SK-N-SH treated with all-trans-retinoic acid at 6 μM for 48 hours (cell line): ENCODE data around the gene PUM1.

Experiments
- ATAC-seq: fragments of 200-7000 bp; cut with Tn5 transposase; 3 replicates; pipeline ENCODE4 v1.9.1; 2020; ENCODE audit warnings: mild to moderate bottlenecking, moderate library complexity
- ARNTL ChIP-seq: fragments of 450-650 bp; formaldehyde crosslinking; IDR thresholded peaks from 2 replicates; pipeline ENCODE4 v1.5.0; 2020; ENCODE audit warnings: low read depth, mild to moderate bottlenecking, moderate library complexity, borderline replicate concordance
- BACH2 ChIP-seq: fragments of 250-450 bp; sonication (Bioruptor Pico); IDR thresholded peaks from 2 replicates; pipeline ENCODE4 v1.9.0; 2021; ENCODE audit warnings: mild to moderate bottlenecking, borderline replicate concordance
- CSDC2 ChIP-seq: fragments of 250-450 bp; sonication (Bioruptor Pico); IDR thresholded peaks from 2 replicates; pipeline ENCODE4 v1.5.0; 2020; ENCODE audit warnings: mild to moderate bottlenecking, moderate library complexity
- ESRRG ChIP-seq: fragments of 250-450 bp; sonication (Bioruptor Pico); IDR thresholded peaks from 2 replicates; pipeline ENCODE4 v1.6.1; 2021; ENCODE audit warnings: mild to moderate bottlenecking
- GLIS3 ChIP-seq: fragments of 250-450 bp; sonication (Bioruptor Pico); IDR thresholded peaks from 2 replicates; pipeline ENCODE4 v1.5.0; 2020; ENCODE audit warnings: mild to moderate bottlenecking, moderate library complexity
- ISL1 ChIP-seq: fragments of 250-450 bp; sonication (Bioruptor Pico); IDR thresholded peaks from 2 replicates; pipeline ENCODE4 v2.1.2; 2022; ENCODE audit warnings: mild to moderate bottlenecking, moderate library complexity
- OSR1 ChIP-seq: fragments of 250-450 bp; sonication (Bioruptor Pico); IDR thresholded peaks from 2 replicates; pipeline ENCODE4 v1.8.0; 2022; ENCODE audit warnings: moderate library complexity, mild to moderate bottlenecking, inconsistent platforms
- PPARA ChIP-seq: fragments of 250-450 bp; sonication (Bioruptor Pico); IDR thresholded peaks from 2 replicates; pipeline ENCODE4 v1.5.0; 2020; ENCODE audit warnings: mild to moderate bottlenecking, borderline replicate concordance
- TCF4 ChIP-seq: fragments of 250-450 bp; sonication (Bioruptor Pico); IDR thresholded peaks from 2 replicates; pipeline ENCODE4 v1.8.0; 2021; ENCODE audit warnings: mild to moderate bottlenecking, moderate library complexity, borderline replicate concordance
- TOX ChIP-seq: fragments of 250-450 bp; sonication (Bioruptor Pico); IDR thresholded peaks from 2 replicates; pipeline ENCODE4 v1.8.0; 2021; ENCODE audit warnings: mild to moderate bottlenecking, moderate library complexity, borderline replicate concordance
- ZC3H10 ChIP-seq: fragments of 250-450 bp; sonication (Bioruptor Pico); IDR thresholded peaks from 2 replicates; pipeline ENCODE4 v1.5.1; 2021; ENCODE audit warnings: mild to moderate bottlenecking, moderate library complexity
- ZFP3 ChIP-seq: fragments of 250-450 bp; sonication (Bioruptor Pico); IDR thresholded peaks from 2 replicates; pipeline ENCODE4 v1.5.0; 2020; ENCODE audit warnings: mild to moderate bottlenecking, moderate library complexity
- ZFP30 ChIP-seq: fragments of 450-650 bp; formaldehyde crosslinking; IDR thresholded peaks from 2 replicates; pipeline ENCODE4 v1.5.0; 2022; ENCODE audit warnings: mild to moderate bottlenecking, moderate library complexity
- ZNF70 ChIP-seq: fragments of 450-650 bp; formaldehyde crosslinking; IDR thresholded peaks from 2 replicates; pipeline ENCODE4 v1.5.0; 2020; ENCODE audit warnings: mild to moderate bottlenecking, moderate library complexity
- ZNF8 ChIP-seq: fragments of 450-650 bp; formaldehyde crosslinking; IDR thresholded peaks from 2 replicates; pipeline ENCODE4 v1.5.0; 2020; ENCODE audit warnings: mild to moderate bottlenecking, moderate library complexity
- TF ChIP-seq, protein P1 (sequence below): fragments of 250-450 bp; sonication (Bioruptor Pico); IDR thresholded peaks from 2 replicates; pipeline ENCODE4 v1.8.0; 2020; ENCODE audit warnings: mild to moderate bottlenecking, moderate library complexity, borderline replicate concordance
- TF ChIP-seq, protein P2 (sequence below): fragments of 250-450 bp; sonication (Bioruptor Pico); IDR thresholded peaks from 2 replicates; pipeline ENCODE4 v1.5.1; 2021; ENCODE audit warnings: mild to moderate bottlenecking, moderate library complexity
- TF ChIP-seq, protein P3 (sequence below): fragments of 250-450 bp; sonication (Bioruptor Pico); IDR thresholded peaks from 2 replicates; pipeline ENCODE4 v1.5.1; 2020; ENCODE audit warnings: low read depth, mild to moderate bottlenecking, moderate library complexity
- TF ChIP-seq, protein P4 (sequence below): fragments of 250-450 bp; sonication (Bioruptor Pico); IDR thresholded peaks from 2 replicates; pipeline ENCODE4 v1.8.0; 2021; ENCODE audit warnings: low read depth, mild to moderate bottlenecking, moderate library complexity, borderline replicate concordance
- TF ChIP-seq, protein P5 (sequence below): fragments of 250-450 bp; sonication (Bioruptor Pico); IDR thresholded peaks from 2 replicates; pipeline ENCODE4 v1.5.0; 2020; ENCODE audit warnings: mild to moderate bottlenecking, moderate library complexity

PUM1 gene

DNA sequence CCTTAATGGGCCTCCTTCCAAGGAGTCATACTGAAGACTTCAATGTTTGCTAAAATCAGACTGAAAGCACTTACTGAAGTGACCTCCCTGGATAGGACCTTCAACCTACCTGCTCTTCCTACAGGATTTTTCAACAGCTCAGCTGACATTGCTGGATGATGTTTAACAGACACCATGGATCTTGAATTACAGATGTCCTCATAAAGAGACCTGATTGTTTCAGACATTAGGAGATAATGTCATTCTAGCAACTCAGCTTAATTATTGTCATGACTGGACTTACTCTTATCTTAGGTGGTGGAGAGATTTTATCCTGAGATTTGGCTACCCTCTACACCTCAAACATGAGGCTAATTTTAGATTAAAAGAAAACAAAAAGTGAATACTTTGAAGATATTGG lies 83.1 kb downstream of the PUM1 start:
- TF ChIP-seq GLIS3 (no peak), PPARA (CRISPR knock-in tag) (no peak), ZNF8 (no peak), OSR1 (CRISPR knock-in tag) (no peak), ISL1 (CRISPR knock-in tag) (no peak), ZNF70 (CRISPR knock-in tag) (no peak), ZFP30 (CRISPR knock-in tag) (no peak), ZFP3 (CRISPR knock-in tag) (no peak), ARNTL (CRISPR knock-in tag) (no peak), CSDC2 (CRISPR knock-in tag) (no peak), BACH2 (CRISPR knock-in tag) (no peak), ZC3H10 (no peak), TCF4 (CRISPR knock-in tag) (no peak), ESRRG (CRISPR knock-in tag) (no peak), TOX (no peak)
- TF ChIP-seq, protein P1, sequence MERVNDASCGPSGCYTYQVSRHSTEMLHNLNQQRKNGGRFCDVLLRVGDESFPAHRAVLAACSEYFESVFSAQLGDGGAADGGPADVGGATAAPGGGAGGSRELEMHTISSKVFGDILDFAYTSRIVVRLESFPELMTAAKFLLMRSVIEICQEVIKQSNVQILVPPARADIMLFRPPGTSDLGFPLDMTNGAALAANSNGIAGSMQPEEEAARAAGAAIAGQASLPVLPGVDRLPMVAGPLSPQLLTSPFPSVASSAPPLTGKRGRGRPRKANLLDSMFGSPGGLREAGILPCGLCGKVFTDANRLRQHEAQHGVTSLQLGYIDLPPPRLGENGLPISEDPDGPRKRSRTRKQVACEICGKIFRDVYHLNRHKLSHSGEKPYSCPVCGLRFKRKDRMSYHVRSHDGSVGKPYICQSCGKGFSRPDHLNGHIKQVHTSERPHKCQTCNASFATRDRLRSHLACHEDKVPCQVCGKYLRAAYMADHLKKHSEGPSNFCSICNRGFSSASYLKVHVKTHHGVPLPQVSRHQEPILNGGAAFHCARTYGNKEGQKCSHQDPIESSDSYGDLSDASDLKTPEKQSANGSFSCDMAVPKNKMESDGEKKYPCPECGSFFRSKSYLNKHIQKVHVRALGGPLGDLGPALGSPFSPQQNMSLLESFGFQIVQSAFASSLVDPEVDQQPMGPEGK (CRISPR knock-in tag) = no peak
- TF ChIP-seq, protein P2, sequence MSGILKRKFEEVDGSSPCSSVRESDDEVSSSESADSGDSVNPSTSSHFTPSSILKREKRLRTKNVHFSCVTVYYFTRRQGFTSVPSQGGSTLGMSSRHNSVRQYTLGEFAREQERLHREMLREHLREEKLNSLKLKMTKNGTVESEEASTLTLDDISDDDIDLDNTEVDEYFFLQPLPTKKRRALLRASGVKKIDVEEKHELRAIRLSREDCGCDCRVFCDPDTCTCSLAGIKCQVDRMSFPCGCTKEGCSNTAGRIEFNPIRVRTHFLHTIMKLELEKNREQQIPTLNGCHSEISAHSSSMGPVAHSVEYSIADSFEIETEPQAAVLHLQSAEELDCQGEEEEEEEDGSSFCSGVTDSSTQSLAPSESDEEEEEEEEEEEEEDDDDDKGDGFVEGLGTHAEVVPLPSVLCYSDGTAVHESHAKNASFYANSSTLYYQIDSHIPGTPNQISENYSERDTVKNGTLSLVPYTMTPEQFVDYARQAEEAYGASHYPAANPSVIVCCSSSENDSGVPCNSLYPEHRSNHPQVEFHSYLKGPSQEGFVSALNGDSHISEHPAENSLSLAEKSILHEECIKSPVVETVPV = no peak
- TF ChIP-seq, protein P3, sequence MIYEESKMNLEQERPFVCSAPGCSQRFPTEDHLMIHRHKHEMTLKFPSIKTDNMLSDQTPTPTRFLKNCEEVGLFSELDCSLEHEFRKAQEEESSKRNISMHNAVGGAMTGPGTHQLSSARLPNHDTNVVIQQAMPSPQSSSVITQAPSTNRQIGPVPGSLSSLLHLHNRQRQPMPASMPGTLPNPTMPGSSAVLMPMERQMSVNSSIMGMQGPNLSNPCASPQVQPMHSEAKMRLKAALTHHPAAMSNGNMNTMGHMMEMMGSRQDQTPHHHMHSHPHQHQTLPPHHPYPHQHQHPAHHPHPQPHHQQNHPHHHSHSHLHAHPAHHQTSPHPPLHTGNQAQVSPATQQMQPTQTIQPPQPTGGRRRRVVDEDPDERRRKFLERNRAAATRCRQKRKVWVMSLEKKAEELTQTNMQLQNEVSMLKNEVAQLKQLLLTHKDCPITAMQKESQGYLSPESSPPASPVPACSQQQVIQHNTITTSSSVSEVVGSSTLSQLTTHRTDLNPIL (CRISPR knock-in tag) = no peak
- TF ChIP-seq, protein P4, sequence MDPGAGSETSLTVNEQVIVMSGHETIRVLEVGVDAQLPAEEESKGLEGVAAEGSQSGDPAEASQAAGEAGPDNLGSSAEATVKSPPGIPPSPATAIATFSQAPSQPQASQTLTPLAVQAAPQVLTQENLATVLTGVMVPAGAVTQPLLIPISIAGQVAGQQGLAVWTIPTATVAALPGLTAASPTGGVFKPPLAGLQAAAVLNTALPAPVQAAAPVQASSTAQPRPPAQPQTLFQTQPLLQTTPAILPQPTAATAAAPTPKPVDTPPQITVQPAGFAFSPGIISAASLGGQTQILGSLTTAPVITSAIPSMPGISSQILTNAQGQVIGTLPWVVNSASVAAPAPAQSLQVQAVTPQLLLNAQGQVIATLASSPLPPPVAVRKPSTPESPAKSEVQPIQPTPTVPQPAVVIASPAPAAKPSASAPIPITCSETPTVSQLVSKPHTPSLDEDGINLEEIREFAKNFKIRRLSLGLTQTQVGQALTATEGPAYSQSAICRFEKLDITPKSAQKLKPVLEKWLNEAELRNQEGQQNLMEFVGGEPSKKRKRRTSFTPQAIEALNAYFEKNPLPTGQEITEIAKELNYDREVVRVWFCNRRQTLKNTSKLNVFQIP (CRISPR knock-in tag) = no peak
- TF ChIP-seq, protein P5, sequence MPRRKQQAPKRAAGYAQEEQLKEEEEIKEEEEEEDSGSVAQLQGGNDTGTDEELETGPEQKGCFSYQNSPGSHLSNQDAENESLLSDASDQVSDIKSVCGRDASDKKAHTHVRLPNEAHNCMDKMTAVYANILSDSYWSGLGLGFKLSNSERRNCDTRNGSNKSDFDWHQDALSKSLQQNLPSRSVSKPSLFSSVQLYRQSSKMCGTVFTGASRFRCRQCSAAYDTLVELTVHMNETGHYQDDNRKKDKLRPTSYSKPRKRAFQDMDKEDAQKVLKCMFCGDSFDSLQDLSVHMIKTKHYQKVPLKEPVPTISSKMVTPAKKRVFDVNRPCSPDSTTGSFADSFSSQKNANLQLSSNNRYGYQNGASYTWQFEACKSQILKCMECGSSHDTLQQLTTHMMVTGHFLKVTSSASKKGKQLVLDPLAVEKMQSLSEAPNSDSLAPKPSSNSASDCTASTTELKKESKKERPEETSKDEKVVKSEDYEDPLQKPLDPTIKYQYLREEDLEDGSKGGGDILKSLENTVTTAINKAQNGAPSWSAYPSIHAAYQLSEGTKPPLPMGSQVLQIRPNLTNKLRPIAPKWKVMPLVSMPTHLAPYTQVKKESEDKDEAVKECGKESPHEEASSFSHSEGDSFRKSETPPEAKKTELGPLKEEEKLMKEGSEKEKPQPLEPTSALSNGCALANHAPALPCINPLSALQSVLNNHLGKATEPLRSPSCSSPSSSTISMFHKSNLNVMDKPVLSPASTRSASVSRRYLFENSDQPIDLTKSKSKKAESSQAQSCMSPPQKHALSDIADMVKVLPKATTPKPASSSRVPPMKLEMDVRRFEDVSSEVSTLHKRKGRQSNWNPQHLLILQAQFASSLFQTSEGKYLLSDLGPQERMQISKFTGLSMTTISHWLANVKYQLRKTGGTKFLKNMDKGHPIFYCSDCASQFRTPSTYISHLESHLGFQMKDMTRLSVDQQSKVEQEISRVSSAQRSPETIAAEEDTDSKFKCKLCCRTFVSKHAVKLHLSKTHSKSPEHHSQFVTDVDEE (CRISPR knock-in tag) = no peak
- no peak for ATAC-seq

DNA sequence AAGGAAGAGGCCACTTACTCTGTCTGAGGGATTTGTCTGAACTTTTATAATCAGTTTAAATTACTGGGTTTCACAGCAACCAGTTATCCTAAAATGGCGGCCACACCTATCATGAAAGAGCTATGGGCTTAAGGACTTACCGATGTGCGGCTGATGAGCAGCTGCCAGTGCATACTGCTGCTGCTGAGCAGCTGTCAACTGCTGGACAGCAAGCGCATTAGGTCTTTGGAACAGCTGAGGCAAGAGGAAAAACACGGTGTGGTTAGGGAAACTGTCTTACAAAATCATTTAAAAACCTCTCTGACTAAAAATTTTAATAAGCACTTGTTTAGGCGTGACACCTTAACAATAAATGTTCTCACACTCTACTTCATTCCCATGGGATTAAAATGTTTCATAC lies 84.3 kb downstream of the PUM1 start:
- TF ChIP-seq ZNF8 (no peak), PPARA (CRISPR knock-in tag) (no peak)
- TF ChIP-seq, protein P4 (CRISPR knock-in tag) = no peak
- TF ChIP-seq, protein P2 = no peak

More for the DNA sequence above, 84.3 kb downstream of the PUM1 start:
- no peak for ATAC-seq
